ENCODE results near the gene TENM3.

The TENM3 gene

DNA sequence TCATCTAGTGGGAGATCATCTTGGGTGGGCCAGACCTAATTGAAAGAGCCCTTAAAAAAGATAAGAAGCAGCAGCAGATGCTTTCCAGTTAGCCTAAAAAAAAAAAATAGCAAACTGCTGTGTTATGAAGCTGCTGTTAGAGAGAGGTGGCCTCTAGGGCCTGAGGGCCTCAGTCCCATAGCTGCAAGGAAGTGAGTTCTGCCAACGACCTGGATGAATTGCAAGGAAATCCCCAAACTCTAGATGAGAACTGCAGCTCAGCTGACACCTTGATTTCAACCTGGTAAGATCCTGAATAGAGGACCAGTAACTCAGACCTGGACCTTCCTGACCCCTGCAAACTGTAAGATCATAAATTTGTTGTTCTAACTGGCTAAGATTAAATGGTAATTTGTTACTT lies 275.2 kb downstream of the TENM3 start:
- H3K9me3 ChIP-seq (ENCODE audit: control insufficient read depth, insufficient read depth, low read length) = no peaks in the 10 kb centered on the region
- no peaks in the 10 kb centered on the region for H3K79me2 ChIP-seq (ENCODE audit: control insufficient read depth, low read length)
- H3K27ac ChIP-seq (ENCODE audit: low read depth, low read length) = no peak overlapping the region
- no peaks in the 10 kb centered on the region for H3K4me1 ChIP-seq (ENCODE audit: control insufficient read depth, low read length)
- H3K36me3 ChIP-seq (ENCODE audit: control insufficient read depth, low read length) = no peaks in the 10 kb centered on the region
- H3K27me3 ChIP-seq (ENCODE audit: control insufficient read depth, low read length) = no peaks in the 10 kb centered on the region
- no peaks in the 10 kb centered on the region for H3F3A ChIP-seq (ENCODE audit: control insufficient read depth, insufficient read depth)
- TF ChIP-seq EZH2phosphoT487 (IDR thresholded peaks at IDR 0.05; ENCODE audit: borderline replicate concordance, low read length) = no peak
- TF ChIP-seq, protein P1, sequence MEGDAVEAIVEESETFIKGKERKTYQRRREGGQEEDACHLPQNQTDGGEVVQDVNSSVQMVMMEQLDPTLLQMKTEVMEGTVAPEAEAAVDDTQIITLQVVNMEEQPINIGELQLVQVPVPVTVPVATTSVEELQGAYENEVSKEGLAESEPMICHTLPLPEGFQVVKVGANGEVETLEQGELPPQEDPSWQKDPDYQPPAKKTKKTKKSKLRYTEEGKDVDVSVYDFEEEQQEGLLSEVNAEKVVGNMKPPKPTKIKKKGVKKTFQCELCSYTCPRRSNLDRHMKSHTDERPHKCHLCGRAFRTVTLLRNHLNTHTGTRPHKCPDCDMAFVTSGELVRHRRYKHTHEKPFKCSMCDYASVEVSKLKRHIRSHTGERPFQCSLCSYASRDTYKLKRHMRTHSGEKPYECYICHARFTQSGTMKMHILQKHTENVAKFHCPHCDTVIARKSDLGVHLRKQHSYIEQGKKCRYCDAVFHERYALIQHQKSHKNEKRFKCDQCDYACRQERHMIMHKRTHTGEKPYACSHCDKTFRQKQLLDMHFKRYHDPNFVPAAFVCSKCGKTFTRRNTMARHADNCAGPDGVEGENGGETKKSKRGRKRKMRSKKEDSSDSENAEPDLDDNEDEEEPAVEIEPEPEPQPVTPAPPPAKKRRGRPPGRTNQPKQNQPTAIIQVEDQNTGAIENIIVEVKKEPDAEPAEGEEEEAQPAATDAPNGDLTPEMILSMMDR (IDR thresholded peaks at IDR 0.05; ENCODE audit: low read depth, low read length, poor library complexity, severe bottlenecking) = no peak
- H4K20me1 ChIP-seq (ENCODE audit: control insufficient read depth, insufficient read depth, low read depth, low read length) = no peaks in the 10 kb centered on the region
- no peaks in the 10 kb centered on the region for H3K9me2 ChIP-seq (replicated peaks; ENCODE audit: control insufficient read depth, low read length)
- no peak overlapping the region for H3K4me3 ChIP-seq (ENCODE audit: low read length)
- H3K4me2 ChIP-seq (ENCODE audit: low read length) = no peak overlapping the region

DNA sequence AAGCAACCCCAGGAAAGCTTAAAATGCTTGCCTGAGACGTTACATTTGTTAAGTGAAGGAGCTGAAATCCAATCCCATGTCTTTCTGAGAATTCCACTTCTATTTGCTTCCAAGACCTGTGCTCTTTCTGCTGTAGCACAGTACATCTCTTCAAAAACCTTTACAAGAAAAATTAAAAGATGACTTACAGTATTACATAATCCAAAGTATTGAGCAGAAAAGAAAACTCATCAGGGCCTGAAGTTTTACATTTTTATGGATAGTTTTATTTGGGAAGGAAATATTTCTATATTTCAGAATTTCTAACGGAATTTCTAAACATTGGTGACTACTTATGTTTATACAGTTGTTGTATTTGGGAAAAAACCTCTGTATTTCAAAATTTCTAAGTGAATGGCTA lies 276.3 kb downstream of the TENM3 start:
- Histone ChIP-seq H3K27ac (ENCODE audit: low read depth, low read length) (no peak overlapping the region), H3K27me3 (ENCODE audit: control insufficient read depth, low read length) (no peaks in the 10 kb centered on the region), H4K20me1 (ENCODE audit: control insufficient read depth, insufficient read depth, low read depth, low read length) (no peaks in the 10 kb centered on the region), H3K4me1 (ENCODE audit: control insufficient read depth, low read length) (no peaks in the 10 kb centered on the region), H3K4me2 (ENCODE audit: low read length) (no peak overlapping the region), H3K36me3 (ENCODE audit: control insufficient read depth, low read length) (no peaks in the 10 kb centered on the region), H3K4me3 (ENCODE audit: low read length) (no peak overlapping the region), H3F3A (ENCODE audit: control insufficient read depth, insufficient read depth) (no peaks in the 10 kb centered on the region), H3K9me2 (replicated peaks; ENCODE audit: control insufficient read depth, low read length) (no peaks in the 10 kb centered on the region), H3K79me2 (ENCODE audit: control insufficient read depth, low read length) (no peaks in the 10 kb centered on the region), H3K9me3 (ENCODE audit: control insufficient read depth, insufficient read depth, low read length) (no peaks in the 10 kb centered on the region)
- TF ChIP-seq EZH2phosphoT487 (IDR thresholded peaks at IDR 0.05; ENCODE audit: borderline replicate concordance, low read length) = no peak
- TF ChIP-seq, protein P1 (IDR thresholded peaks at IDR 0.05; ENCODE audit: low read depth, low read length, poor library complexity, severe bottlenecking) = no peak

DNA sequence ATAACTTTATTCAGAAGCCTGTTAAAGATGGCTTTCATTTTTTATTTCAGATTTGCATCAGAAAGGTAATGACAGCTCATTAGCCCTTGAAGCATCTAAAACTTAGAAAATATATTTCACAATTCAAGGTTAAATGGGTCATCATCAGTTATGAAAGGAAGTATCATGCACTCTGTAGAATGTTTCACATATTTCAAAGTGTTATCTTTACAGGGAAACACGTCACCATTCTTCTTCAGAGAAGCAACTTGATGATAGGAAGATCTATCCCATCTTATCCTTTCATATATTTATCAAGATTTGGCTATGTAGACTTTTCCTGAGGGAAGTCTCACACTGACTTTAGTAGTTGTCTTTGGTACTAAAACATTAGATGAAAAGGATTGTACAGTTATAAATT lies 277.8 kb downstream of the TENM3 start:
- H3K9me3 ChIP-seq (ENCODE audit: control insufficient read depth, insufficient read depth, low read length) = no peaks in the 10 kb centered on the region
- no peak overlapping the region for H3K4me3 ChIP-seq (ENCODE audit: low read length)
- no peaks in the 10 kb centered on the region for H4K20me1 ChIP-seq (ENCODE audit: control insufficient read depth, insufficient read depth, low read depth, low read length)
- no peaks in the 10 kb centered on the region for H3K79me2 ChIP-seq (ENCODE audit: control insufficient read depth, low read length)
- no peak overlapping the region for H3K4me2 ChIP-seq (ENCODE audit: low read length)
- no peak overlapping the region for H3K27ac ChIP-seq (ENCODE audit: low read depth, low read length)
- H3K36me3 ChIP-seq (ENCODE audit: control insufficient read depth, low read length) = no peaks in the 10 kb centered on the region
- TF ChIP-seq EZH2phosphoT487 (IDR thresholded peaks at IDR 0.05; ENCODE audit: borderline replicate concordance, low read length) = no peak
- TF ChIP-seq, protein P1 (IDR thresholded peaks at IDR 0.05; ENCODE audit: low read depth, low read length, poor library complexity, severe bottlenecking) = no peak
- H3F3A ChIP-seq (ENCODE audit: control insufficient read depth, insufficient read depth) = no peaks in the 10 kb centered on the region
- no peaks in the 10 kb centered on the region for H3K27me3 ChIP-seq (ENCODE audit: control insufficient read depth, low read length)
- no peaks in the 10 kb centered on the region for H3K9me2 ChIP-seq (replicated peaks; ENCODE audit: control insufficient read depth, low read length)
- no peaks in the 10 kb centered on the region for H3K4me1 ChIP-seq (ENCODE audit: control insufficient read depth, low read length)

DNA sequence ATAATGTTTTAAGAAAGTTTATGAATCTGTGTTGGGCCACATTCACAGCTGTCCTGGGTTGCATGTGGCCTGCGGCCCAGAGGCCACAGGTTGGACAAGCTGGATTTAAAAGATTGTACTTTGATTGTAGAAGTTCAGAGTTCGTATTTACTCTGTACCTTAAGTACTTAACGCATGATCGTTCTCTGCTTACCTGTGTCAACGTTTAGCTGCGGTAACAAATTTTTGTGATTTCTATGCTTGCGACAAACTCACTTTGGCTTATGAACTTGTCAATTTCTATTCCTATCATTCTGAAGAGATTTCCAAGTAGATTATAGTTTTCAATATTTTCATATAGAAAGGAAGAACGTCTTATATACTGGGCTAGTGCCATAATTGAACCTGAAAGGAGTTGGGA lies 285.6 kb downstream of the TENM3 start:
- H3K9me3 ChIP-seq (ENCODE audit: control insufficient read depth, insufficient read depth, low read length) = no peaks in the 10 kb centered on the region
- H3K27me3 ChIP-seq (ENCODE audit: control insufficient read depth, low read length) = no peaks in the 10 kb centered on the region
- H4K20me1 ChIP-seq (ENCODE audit: control insufficient read depth, insufficient read depth, low read depth, low read length) = no peaks in the 10 kb centered on the region
- H3K36me3 ChIP-seq (ENCODE audit: control insufficient read depth, low read length) = no peaks in the 10 kb centered on the region
- no peak overlapping the region for H3K27ac ChIP-seq (ENCODE audit: low read depth, low read length)
- no peaks in the 10 kb centered on the region for H3K79me2 ChIP-seq (ENCODE audit: control insufficient read depth, low read length)
- no peaks in the 10 kb centered on the region for H3K9me2 ChIP-seq (replicated peaks; ENCODE audit: control insufficient read depth, low read length)
- H3F3A ChIP-seq (ENCODE audit: control insufficient read depth, insufficient read depth) = no peaks in the 10 kb centered on the region
- H3K4me2 ChIP-seq (ENCODE audit: low read length) = no peak overlapping the region
- no peaks in the 10 kb centered on the region for H3K4me1 ChIP-seq (ENCODE audit: control insufficient read depth, low read length)
- no peak overlapping the region for H3K4me3 ChIP-seq (ENCODE audit: low read length)
- TF ChIP-seq EZH2phosphoT487 (IDR thresholded peaks at IDR 0.05; ENCODE audit: borderline replicate concordance, low read length) = no peak
- TF ChIP-seq, protein P1 (IDR thresholded peaks at IDR 0.05; ENCODE audit: low read depth, low read length, poor library complexity, severe bottlenecking) = no peak
